Inferior parietal cortex (tissue), 1 donor: ENCODE data around the gene EHD2.
"Not testable (repeated sequence)": the region's sequence is repeated elsewhere in the genome, so short reads cannot be mapped to it uniquely, and the experiment has no call there.

Experiments
- DNase-seq: peaks from one replicate; pipeline ENCODE4 v3.0.0-alpha.2; 2016; ENCODE audit errors: extremely low spot score

The EHD2 gene

DNA sequence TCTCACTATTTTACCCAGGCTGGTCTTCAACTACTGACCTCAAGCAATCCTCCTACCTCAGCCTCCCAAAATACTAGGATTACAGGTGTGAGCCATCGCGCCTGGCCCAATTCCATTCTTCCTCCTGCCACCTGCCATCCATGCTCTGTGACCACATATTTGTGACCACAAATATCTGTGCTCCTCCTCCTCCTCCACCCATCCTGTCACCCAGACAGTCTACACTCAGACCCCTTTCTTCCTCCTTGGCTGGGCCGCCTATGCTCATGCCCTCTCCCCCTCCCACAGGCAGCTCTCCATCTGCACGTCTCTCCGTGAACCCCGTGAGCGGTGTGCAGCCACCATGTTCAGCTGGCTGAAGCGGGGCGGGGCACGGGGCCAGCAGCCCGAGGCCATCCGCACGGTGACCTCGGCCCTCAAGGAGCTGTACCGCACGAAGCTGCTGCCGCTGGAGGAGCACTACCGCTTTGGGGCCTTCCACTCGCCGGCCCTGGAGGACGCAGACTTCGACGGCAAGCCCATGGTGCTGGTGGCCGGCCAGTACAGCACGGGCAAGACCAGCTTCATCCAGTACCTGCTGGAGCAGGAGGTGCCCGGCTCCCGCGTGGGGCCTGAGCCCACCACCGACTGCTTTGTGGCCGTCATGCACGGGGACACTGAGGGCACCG lies 3.2 kb downstream of the EHD2 start:
- DNase-seq = no peak

DNA sequence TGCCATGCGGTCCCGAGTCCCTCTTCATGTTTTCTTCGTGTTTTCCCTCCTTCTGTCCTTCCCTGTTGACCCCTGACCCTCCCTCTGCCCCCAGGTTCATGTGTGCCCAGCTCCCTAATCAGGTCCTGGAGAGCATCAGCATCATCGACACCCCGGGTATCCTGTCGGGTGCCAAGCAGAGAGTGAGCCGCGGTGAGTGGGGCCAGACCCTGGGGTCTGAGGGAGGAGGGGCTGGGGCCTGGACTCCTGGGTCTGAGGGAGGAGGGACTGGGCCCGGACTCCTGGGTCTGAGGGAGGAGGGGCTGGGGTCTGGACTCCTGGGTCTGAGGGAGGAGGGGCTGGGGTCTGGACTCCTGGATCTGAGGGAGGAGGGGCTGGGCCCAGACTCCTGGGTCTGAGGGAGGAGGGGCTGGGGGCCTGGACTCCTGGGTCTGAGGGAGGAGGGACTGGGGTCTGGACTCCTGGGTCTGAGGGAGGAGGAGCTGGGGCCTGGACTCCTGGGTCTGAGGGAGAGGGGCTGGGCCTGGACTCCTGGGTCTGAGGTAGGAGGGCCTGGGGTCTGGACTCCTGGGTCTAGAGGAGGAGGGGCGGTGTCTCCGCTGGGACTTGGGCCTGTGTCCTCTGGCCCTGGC lies 5.3 kb downstream of the EHD2 start:
- not testable (repeated sequence) for DNase-seq

DNA sequence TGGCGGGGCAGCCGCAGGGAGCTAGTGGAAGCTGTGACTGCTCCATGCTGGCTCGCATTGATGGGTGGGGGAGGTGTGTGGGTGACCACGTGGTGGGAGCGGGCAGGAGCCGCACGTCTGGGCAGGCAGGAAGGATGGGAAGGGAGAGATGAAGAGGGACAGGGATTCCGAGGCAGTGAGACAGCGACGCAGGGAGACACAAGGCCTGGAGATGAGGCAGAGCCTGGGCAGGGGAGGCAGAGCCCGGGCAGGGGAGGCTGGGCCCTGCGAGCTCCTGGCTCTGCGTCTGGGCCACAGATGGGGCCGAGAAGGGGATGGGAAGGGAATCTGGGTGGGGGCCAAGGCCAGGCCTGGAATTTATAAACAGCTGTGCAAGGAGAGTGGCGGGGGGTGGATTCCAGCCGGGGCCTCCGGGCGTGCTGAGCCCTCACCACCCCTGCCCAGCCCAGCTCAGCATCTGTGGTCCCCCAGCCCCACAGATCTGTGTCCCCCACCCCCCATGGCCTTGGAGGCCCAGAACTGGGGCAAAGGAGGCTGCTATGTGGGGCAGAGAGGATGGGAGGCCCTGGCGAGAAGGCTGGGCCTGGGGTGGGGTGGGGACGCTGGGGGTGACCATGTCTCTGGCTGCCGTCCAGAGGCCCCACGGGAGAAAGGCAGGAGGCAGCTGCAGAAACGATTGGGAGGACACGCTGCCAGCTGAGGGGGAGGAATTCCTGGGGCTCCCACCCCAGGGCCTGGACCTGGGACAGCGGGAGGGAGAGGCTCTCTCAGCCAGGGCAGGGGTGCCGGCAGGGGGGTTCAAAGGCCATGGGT lies 6.0 kb downstream of the EHD2 start:
- DNase-seq = peak; percentile 8

- no peak for DNase-seq
Observed at GRCh38 chr19:47720669-47721422, 7.6 kb downstream of the EHD2 start.

GRCh38 chr19:47723581-47723940 lies 10.3 kb downstream of the EHD2 start:
- no peak for DNase-seq

- no peak for DNase-seq
Observed at GRCh38 chr19:47725759-47726401, 12.7 kb downstream of the EHD2 start.

DNA sequence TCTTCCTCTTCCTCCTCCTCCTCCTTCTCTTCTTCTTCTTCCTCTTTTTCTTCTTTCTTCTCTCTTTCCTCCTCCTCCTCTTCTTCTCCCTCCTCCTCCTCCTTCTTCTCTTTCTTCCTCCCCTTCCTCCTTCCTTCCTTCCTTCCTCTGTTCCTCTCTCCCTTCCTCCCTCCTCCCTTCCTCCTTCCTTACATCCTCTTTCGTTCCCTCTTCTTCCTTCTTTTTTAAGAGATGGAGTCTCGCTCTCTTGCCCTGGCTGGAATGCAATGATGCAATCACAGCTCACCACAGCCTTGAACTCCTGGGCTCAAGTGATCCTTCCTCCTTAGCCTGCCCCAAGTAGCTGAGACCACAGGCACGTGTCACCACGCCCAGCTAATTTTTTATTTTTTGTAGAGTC lies 13.2 kb downstream of the EHD2 start:
- DNase-seq = no peak

DNA sequence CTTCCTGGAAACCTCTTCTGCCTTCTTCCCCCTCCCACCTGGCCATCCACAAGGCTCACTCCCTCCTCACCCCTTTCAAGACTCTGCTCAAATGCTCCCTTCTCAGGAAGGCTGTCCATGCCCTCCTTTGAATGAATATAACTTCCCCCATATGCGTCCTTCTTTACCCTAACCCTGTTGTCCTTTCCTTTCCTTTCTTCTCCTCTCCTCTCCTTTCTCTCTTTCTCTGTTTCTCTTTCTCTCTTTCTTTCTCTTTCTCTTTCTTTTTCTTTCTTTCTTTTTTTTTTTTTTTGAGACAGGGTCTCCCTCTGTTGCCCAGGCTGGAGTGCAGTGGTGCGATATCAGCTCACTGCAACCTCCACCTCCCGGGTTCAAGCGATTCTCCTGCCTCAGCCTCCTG lies 15.1 kb downstream of the EHD2 start:
- DNase-seq = not testable (repeated sequence)

DNA sequence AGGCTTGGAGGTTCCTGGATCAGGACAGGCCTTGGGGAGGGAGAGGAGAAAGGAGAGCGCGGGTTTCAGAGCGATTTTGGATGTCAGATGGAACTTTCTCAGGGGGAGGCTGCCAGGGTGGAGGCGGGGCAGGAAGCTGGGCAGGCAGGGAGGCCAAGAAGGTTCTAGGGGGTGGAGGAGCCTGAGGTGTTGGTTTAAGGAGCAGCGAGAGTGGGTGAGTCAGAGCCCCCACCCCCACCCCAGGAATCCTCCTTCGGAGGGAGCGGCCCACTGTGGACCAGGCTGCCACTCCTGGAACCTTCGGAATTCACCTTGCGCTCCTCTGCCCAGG lies 16.2 kb downstream of the EHD2 start:
- no peak for DNase-seq

GRCh38 chr19:47729799-47730520 lies 16.7 kb downstream of the EHD2 start:
- DNase-seq = peak; percentile 25

GRCh38 chr19:47730521-47730889 lies 17.3 kb downstream of the EHD2 start:
- no peak for DNase-seq

- DNase-seq = no peak
Observed at GRCh38 chr19:47730910-47731309, 17.7 kb downstream of the EHD2 start.

DNA sequence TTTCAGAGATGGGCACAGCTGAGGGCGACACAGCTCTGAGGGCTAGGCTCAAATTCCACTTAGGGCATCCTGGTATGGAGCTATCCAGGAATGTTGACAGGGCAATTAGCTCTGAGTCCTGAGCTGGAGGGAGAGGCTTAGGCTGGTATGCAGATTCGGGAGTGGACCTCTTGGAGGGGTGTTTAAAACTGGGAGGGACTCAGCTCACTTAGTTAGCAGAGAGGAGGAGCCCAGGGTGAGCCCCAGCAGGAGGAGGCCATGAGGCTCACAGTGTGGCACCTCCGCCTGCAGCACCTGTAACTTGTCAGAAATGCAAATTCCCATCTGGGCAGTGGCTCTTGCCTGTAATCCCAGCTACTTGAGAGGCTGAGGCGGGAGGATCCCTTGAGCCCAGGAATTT lies 21.9 kb downstream of the EHD2 start:
- DNase-seq = no peak

DNA sequence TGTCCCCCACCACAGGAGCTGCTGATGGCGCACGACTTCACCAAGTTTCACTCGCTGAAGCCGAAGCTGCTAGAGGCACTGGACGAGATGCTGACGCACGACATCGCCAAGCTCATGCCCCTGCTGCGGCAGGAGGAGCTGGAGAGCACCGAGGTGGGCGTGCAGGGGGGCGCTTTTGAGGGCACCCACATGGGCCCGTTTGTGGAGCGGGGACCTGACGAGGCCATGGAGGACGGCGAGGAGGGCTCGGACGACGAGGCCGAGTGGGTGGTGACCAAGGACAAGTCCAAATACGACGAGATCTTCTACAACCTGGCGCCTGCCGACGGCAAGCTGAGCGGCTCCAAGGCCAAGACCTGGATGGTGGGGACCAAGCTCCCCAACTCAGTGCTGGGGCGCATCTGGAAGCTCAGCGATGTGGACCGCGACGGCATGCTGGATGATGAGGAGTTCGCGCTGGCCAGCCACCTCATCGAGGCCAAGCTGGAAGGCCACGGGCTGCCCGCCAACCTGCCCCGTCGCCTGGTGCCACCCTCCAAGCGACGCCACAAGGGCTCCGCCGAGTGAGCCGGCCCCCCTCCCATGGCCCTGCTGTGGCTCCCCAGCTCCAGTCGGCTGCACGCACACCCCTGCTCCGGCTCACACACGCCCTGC lies 27.8 kb downstream of the EHD2 start:
- no peak for DNase-seq

DNA sequence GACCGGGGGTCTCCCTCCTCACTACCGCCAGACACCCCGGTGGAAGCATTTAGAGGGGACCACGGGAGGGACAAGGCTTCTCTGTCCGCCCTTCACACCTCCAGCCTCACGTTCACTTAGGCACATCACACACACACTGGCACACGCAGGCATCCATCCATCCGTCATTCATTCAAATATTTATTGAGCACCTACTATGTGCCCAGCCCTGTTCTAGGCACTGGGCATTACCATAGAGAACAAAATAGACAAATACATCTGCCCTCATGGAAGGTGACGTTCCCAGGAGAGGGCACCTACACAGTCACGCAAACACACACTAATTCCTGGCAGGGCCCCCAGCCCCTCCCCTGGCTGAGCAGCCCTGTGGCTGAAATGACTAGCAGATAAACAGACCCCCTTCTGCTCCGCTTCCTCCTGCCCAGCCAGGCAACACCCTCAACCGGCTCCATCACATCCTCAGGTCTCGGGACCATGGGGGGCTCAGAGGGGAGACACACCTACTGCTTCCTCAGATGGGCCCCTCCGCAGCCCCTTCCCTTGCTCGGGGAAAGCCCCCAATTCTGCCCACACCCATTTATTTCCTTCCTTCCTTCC lies 28.4 kb downstream of the EHD2 start:
- DNase-seq = no peak

GRCh38 chr19:47742634-47743033 lies 29.4 kb downstream of the EHD2 start:
- no peak for DNase-seq

GRCh38 chr19:47745010-47745901 lies 32.0 kb downstream of the EHD2 start, which contains the start of gene NOP53:
Gene NOP53 (plus strand): TSS chr19:47745546. CDS start chr19:47745560, 14 bp downstream.
- peak; percentile 100 for DNase-seq

- not testable (repeated sequence) for DNase-seq
Observed at GRCh38 chr19:47746129-47746528, 32.9 kb downstream of the EHD2 start.

DNA sequence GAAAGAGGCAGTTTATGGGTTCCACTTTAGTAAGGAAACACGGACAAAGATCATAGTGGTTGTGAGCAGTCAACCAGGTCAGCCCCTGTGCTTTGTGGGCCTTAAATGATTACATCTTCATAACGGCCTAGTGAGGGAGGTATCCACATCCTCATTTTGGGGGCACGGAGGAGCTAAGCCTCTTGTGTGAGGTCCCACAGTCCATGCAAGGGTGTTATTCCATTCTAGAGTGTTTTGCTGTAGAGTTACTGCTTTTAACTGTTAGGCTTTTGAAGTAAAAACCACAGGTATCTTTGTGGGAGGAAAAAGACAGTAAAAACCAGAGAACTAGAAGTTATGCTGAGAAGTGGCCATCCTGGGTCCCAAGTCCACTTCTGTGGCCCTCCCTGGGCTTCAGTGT lies 36.1 kb downstream of the EHD2 start:
- no peak for DNase-seq
